Left lung (tissue), 10 donors: ENCODE results near the gene PEAR1. TPM values are rescaled to one million over a fixed set of nuclear protein-coding genes. Genes with fewer than 3 reads are reported as not detected.

Source experiments
- ATAC-seq: fragments of 200-7000 bp; cut with Tn5 transposase; one replicate; pipeline ENCODE4 v1.9.1; 2020; ENCODE audit warnings: moderate library complexity
- DNase-seq, 4 donors: peaks; one replicate each; pipeline ENCODE4 v3.0.0-alpha.2; 2013 to 2020
- H3K27ac ChIP-seq, 2 donors: fragments of 200-600 bp; sonication (generic) in 1 of 2; one replicate each; pipeline versions ENCODE4 v1.5.0 to v1.8.0; 2020 to 2021
- H3K27me3 ChIP-seq, 2 donors: fragments of 200-600 bp; sonication (generic) in 1 of 2; one replicate each; pipeline versions ENCODE4 v1.5.0 to v1.8.0; 2020 to 2021
- H3K36me3 ChIP-seq, 2 donors: fragments of 200-600 bp; sonication (generic) in 1 of 2; one replicate each; pipeline versions ENCODE4 v1.5.0 to v1.8.0; 2020 to 2021
- H3K4me1 ChIP-seq, 2 donors: fragments of 200-600 bp; one replicate each; pipeline ENCODE4 v1.8.0; 2021
- H3K4me3 ChIP-seq, 2 donors: fragments of 200-600 bp; sonication (generic) in 1 of 2; one replicate each; pipeline versions ENCODE4 v1.5.0 to v1.8.0; 2020 to 2021; ENCODE audit warnings: mild to moderate bottlenecking in 1 of 2
- H3K9me3 ChIP-seq, 2 donors: fragments of 200-600 bp; sonication (generic) in 1 of 2; one replicate each; pipeline versions ENCODE4 v1.5.0 to v1.8.0; 2020 to 2021
- CTCF ChIP-seq, 2 donors: fragments of 200-600 bp; sonication (generic) in 1 of 2; IDR thresholded peaks; one replicate each; pipeline versions ENCODE4 v1.5.0 to v1.8.0; 2021; ENCODE audit warnings: antibody characterized with exemption in 2 of 2
- intact Hi-C, 2 donors: fragments of 100-400 bp; cut with DNase I; formaldehyde crosslinking; loops; one replicate each; pipeline versions ENCODE4 v1.11.2 to v1.14.2; 2022
- polyA plus RNA-seq, 6 donors: library from polyadenylated mRNA; unstranded; fragments of 120-200 nt; gene quantifications; one replicate each; pipeline ENCODE4 v1.2.1, GENCODE V29; 2013; ENCODE audit not compliant: insufficient read length in 6 of 6
- total RNA-seq, 2 donors: library from RNA; stranded (reverse); fragmentation: NEBNext Ultra II Directional; extraction: Animal tissue kit (Norgen Biotek cat#: 25700); gene quantifications; one replicate each; pipeline ENCODE4 v1.2.1, GENCODE V29; 2021
- donor health status: DM: no; HTN: yes; CAD: no.
- donor health status: DM: no; HTN: no; CAD: no.

The PEAR1 gene
- total and polyA plus RNA-seq, 8 donors = 10.6 to 30.1 (median 28.3) TPM

- Histone ChIP-seq H3K4me3 (peak overlapping the region; percentile 0 to 11), H3K27ac (no peak overlapping the region), H3K9me3 (no peaks in the 10 kb centered on the region), H3K36me3 (no peaks in the 10 kb centered on the region), H3K27me3 (peaks cover 51 to 81% of the 10 kb centered on the region in 2 donors), H3K4me1 (peaks cover 17 to 53% of the 10 kb centered on the region in 2 donors)
- ATAC-seq (peak; percentile 85), DNase-seq (peak; percentile 41 to 91 (median 75))
- TF ChIP-seq CTCF (IDR thresholded peaks at IDR 0.05) = peak; percentile 56 to 69
- intact Hi-C loops = no loop called here
These were observed 33.9 kb downstream of the PEAR1 start for GRCh38 chr1:156927215-156928042.

- intact Hi-C loops = no loop called here
- Histone ChIP-seq H3K4me3 (peak overlapping the region in 1 of 2 donors; percentile 0), H3K9me3 (no peaks in the 10 kb centered on the region), H3K27ac (no peak overlapping the region), H3K4me1 (peaks cover 17 to 51% of the 10 kb centered on the region in 2 donors), H3K27me3 (peaks cover 44 to 74% of the 10 kb centered on the region in 2 donors), H3K36me3 (no peaks in the 10 kb centered on the region)
- ATAC-seq (no peak), DNase-seq (no peak)
- TF ChIP-seq CTCF (IDR thresholded peaks at IDR 0.05) = no peak
These were observed 34.6 kb downstream of the PEAR1 start for GRCh38 chr1:156928043-156928602.

GRCh38 chr1:156929596-156930238 lies 36.2 kb downstream of the PEAR1 start:
- H3K27ac ChIP-seq = no peak overlapping the region
- no peak for ATAC-seq
- intact Hi-C loops = no loop called here
- no peaks in the 10 kb centered on the region for H3K9me3 ChIP-seq
- DNase-seq = no peak
- peaks cover 0 to 3% of the 10 kb centered on the region in 2 donors for H3K36me3 ChIP-seq
- H3K4me1 ChIP-seq = peaks cover 7 to 39% of the 10 kb centered on the region in 2 donors
- H3K27me3 ChIP-seq = peaks cover 28 to 58% of the 10 kb centered on the region in 2 donors
- H3K4me3 ChIP-seq = no peak overlapping the region
- TF ChIP-seq CTCF (IDR thresholded peaks at IDR 0.05) = no peak

GRCh38 chr1:156930483-156930882 lies 37.0 kb downstream of the PEAR1 start:
- intact Hi-C loops = no loop called here
- H3K27me3 ChIP-seq = peaks cover 22 to 50% of the 10 kb centered on the region in 2 donors
- no peak overlapping the region for H3K4me3 ChIP-seq
- no peak for DNase-seq
- H3K36me3 ChIP-seq = peaks cover 0 to 11% of the 10 kb centered on the region in 2 donors
- H3K4me1 ChIP-seq = peaks cover 7 to 39% of the 10 kb centered on the region in 2 donors
- no peaks in the 10 kb centered on the region for H3K9me3 ChIP-seq
- H3K27ac ChIP-seq = no peak overlapping the region
- TF ChIP-seq CTCF (IDR thresholded peaks at IDR 0.05) = no peak
- no peak for ATAC-seq
